HG02763 (cell line): ENCODE data around the gene ABCB9.
"Not testable (repeated sequence)": the region's sequence is repeated elsewhere in the genome, so short reads cannot be mapped to it uniquely, and the experiment has no call there.

ENCODE experiments used
- ATAC-seq: cut with Tn5 transposase; IDR thresholded peaks from one replicate; pipeline ENCODE4 v1.9.1; 2021; ENCODE audit warnings: mild to moderate bottlenecking, moderate library complexity; ENCODE audit not compliant: unreplicated experiment

The ABCB9 gene

DNA sequence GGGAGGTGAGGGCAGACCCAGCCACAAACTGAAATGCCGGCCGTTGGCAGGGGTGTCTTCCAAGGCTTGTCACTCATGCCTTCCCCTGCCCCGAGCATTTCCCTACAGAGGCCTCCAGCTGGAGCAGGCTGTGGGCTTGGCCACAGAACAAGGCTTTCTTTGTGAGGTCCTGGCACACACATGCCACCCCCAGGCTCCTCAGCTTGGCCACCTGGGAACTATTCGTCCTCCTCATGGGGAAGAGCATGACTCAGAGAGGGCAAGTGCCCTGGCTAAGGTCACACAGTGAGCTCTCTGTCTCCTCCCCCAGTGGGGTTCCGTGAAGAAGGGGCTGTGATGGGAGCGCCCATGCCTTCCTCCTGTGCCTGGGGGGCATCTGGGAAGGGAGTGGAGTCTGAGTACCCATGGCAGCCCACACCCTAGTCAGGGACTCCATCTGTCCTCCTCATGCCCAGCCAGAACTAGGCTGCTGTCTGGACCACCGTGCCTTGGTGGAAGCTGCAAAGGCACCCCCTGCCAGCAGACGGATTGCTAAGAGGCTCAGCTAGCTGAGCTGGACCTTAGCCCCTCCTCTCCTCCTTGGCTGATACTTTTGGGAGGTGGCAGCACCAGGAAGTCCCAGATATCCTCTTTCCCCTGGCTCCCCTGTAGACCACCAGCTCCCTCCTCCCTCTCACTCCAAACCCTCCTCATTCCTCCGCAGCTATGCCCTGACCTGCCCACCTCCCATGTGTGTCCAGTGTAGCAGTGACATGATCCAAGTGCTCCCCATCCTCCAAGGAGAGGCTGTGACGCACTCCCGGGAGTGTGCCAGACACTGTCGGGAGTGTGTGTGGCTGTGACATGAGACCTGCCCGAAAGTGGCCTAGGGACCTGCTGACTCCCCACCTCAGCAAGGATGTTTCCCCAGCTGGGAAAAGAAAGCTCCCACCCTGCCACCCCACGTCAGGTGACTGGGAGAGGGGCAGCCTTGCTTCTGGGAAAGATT is 21.4 kb downstream of the ABCB9 start:
- no peak for ATAC-seq

DNA sequence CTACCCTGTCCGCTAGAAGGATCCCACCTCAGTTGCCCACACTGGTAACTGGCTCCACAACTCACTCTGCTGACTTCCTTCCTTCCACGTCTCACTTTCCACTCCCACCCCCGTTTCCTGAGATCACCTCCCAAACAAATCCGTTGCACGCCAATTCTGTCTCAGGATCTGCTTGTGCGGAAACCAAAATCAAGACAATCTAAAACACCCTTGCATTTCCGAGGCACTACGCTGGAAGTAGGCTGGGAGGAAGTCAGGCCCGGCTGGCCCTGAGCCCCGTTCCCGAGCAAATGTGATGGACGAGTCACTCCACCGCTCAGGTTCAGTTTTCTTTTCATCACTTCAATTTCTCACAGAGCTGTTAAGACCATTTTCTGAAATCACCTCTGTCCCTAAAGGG is 23.1 kb downstream of the ABCB9 start:
- no peak for ATAC-seq

DNA sequence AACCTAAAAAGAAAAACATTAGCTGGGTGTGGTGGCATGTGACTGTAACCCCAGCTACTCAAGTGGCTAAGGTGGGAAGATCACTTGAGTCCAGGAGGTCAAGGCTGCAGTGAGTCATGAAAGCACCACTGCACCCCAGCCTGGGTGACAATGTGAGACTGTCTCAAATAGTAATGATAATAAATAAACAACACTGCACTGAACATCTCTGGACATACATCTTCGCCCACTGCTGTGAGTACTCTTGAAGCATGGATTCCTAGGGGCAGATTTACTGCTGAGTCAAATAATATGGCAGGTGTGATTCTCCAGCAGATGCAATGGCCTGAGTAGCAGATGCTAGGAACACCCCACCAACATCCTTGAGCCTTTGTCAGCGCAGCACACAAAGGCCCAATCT is 23.6 kb downstream of the ABCB9 start:
- ATAC-seq, result no peak

DNA sequence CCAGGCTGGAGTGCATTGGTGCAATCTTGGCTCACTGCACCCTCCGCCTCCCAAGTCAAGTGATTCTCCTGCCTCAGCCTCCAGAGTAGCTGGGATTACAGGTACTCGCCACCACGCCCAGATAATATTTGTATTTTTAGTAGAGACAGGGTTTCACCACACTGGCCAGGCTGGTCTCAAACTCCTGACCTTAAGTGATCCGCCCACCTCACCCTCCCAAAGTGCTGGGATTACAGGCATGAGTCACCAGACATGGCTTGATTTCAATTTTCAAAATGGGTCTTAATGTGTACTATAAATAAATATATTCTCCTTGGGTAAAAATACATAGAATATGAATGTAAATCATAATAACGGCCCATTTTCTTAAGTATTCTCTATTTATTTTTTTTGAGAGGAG is 24.9 kb downstream of the ABCB9 start:
- not testable (repeated sequence) for ATAC-seq

DNA sequence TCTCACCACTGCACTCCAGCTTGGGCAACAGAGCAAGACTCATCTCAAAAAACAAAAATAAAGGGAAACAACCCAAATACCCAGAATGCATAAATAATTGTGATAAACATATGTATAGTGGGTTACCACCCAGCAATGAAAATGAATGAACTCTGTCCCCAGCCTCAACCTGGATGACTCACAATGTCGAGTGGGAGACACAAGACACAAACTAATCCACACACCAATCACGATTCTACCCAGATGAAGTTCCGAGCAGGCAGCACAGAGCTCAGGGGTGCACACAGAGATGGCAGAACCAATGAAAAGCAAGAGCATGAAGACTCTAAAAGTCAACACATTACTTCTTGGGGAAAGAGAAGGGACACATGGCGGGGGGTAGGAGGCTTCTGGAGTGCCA is 27.1 kb downstream of the ABCB9 start:
- no peak for ATAC-seq

DNA sequence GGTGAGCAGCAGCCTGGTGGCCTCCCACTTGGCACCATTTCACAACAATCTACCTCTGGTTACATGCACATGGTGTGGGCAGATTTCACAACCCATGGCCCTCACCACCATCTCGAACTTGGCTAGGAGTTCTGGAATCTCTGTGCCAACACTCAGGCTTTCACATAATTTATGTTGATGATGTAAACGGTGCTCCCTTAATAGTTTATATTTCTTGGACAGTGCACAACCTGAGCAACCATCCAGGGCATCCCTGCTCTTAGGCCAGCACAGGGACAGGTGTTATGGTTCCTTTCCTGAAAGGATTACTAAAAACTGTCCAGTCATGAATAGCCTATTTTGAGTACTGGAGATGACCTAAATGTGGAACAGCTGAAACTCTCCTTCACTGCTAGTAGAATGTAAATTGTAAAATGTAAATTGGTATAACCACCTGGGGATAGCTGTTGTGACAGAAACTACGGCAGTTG is 28.6 kb downstream of the ABCB9 start:
- no peak for ATAC-seq

DNA sequence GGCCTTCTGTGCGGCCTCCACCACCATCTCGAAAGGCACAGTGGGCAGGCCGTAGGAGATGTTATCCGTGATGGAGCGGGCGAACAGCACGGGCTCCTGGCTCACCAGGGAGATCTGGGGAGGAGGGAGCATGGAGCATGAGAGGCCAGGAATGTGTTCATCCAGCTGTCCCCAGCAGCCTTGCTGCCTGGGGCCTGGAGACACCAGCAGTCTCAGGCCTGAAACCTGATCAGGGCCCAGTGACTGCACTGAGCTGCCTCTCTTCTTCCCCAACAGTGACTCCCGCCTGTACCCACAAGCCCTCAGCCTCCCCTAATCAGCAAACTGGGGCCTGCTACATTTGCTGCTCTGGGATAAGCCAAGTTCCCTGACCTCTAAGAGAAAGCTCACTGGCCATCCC is 30.9 kb downstream of the ABCB9 start:
- no peak for ATAC-seq

DNA sequence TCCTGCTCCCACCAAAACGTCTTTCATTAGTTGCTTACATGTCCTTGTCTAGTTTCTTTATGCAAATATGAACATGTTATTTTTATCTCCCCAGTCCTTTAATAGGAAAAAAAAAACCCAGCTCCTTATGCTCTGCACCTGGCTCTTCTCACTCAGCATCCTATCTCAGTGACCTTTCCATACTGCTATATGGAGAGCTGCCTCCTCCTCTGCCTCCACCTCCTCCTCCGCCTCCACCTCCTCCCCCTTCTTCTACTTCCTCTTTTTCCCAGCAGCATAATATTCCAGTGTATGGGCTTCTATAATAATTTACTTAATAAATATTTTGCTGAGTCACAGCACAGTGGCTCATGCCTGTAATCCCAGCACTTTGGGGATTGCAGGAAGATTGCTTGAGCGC is 31.5 kb downstream of the ABCB9 start:
- ATAC-seq, result peak; percentile 52

DNA sequence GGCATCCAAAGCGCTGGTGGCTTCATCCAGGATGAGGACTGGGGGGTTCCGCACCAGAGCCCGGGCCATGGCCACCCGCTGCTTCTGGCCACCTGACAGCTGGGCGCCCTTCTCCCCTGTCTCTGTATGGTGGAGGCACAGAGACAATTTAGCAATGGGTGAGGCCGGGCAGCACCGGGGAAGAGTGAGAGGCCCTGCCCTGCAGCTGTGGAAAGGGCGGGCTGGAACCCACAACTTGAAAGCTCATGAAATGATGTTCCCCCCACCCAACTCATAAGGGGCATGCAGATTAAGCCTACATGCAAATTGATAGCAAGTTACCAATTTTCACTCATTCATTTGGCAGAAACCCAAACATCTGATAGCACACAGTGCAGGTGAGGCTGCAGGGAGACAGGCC is 34.1 kb downstream of the ABCB9 start:
- no peak for ATAC-seq

DNA sequence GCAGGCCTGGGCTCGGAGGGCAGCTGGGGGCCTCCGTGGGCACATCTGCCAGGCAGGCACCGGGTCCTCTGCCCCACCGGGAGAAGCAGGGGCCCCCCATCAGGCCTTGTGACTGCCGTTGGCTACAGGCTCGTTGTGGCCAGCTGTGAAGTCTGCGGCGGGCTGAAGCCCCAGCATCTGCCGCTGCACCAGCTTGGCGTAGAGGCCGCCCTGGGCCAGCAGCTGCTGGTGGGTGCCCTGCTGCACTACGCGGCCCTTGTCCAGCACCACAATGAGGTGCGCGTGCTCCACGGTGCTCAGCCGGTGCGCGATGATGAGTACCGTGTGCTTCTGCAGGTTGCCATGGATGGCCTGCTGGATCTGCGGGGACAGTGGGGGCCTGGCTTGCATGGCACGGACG is 36.5 kb downstream of the ABCB9 start:
- no peak for ATAC-seq

DNA sequence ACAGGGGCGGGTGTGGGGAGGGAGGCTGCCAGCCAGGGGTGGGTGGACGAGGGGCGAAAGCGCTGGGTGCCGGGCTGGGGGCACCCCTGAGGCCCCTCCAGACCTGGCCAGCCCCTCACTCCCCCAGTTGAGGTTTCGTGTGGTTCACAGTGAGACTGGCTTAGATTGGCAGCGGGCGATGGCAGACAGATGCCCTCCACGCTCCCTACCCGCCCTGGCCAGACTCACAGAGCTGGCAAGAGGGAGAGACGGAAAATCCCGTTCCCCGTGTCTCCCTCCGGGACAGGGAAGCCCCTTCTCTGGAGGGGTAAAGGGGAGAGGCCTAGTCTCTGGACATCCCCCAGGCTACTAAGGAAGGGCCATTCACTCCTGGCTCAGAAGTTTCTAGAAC is 37.1 kb downstream of the ABCB9 start:
- no peak for ATAC-seq

DNA sequence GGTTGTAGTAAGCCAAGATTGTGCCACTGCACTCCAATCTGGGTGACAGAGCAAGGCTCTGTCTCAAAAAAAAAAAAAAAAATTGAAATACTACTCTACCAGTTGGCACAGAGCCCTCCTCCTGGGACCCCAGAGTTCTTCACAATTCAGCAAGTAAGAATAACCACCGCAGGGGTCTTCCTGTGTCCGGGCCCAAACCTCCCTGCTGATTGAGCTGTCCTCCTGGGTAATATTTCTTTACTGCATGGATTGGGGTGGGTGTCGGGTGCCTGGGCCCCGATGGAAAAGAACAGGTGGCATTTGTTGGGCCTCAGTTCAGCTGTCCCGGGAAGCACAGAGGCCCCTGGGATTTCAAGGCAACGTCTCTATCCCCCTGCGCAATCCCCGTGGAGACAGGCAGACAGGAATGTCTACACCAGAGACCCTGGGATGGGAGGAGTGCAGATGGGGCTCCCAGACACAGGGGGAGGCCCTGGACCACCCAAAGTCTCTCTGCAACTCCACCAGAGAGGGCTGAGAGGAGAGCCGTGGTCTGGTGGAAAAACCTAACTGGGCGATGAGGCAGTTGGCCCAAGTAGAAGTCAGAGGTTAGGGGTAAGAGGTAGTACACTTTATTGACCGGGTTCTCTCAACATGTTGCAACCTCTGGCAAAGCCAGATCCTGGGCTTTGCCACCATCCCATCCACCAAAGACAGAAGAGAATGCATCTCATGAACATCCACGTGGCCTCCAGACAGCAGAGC is 37.7 kb downstream of the ABCB9 start:
- no peak for ATAC-seq

DNA sequence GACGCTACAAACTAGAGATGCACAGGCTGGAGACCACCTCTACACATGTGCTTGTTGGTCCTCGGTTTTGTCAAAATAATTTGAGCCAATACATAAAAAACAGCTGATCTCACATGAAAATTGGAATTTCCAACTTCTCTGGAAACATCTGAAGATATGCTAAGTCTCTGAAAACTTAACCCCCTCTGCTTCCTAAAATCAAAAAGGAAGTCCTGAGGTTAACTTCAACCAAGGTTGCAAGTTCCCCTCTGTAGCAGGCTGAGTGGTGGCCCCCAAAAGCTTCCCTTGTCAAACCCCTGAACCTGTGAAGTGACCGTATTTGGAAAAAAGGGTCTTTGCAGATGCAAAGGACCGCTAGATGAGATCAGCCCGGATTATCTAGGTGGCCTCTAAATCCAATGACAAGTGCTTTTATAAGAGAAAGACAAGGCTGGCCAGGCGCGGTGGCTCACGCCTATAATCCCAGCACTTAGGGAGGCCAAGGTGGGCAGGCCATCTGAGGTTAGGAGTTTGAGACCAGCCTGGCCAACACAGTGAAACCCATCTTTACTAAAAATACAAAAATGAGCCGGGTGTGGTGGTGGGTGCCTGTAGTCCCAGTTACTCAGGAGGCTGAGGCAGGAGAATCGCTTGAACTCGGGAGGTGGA is 38.4 kb downstream of the ABCB9 start:
- no peak for ATAC-seq

DNA sequence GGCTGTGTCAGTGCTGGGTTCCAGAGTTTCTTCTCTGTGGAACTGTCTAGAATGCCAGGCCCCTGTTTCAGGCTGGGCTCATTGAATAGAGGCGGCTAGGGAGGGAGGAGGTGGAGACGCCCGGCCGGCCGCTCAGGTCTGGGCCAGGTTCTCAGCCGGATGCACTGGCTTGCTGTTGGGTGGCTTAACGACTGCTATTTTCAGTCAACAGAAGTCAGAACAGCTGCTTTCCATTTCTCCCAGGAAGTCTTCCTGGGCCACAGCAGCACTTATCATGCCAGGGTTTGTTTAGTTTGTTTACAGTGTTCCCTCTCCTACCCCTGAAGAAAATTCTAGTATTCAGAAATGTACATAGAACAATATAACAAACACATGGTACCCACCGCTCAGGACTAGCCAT is 44.3 kb downstream of the ABCB9 start:
- ATAC-seq, result no peak

DNA sequence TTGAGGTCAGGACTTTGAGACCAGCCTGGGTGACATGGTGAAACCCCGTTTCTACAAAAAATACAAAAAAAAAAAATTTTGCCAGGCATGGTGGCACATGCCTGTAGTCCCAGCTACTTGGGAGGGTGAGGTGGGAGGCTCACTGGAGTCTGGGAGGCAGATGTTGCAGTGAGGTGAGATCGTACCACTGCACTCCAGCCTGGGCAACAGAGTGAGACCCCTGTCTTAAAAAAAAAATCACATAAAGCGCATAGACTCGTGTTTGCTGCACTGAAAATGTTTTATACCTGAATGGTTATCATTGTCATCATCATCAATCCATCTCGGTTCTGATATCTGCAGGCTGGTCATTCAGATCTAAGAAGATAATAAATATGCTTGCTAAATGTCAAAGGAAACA is 45.6 kb downstream of the ABCB9 start:
- no peak for ATAC-seq

DNA sequence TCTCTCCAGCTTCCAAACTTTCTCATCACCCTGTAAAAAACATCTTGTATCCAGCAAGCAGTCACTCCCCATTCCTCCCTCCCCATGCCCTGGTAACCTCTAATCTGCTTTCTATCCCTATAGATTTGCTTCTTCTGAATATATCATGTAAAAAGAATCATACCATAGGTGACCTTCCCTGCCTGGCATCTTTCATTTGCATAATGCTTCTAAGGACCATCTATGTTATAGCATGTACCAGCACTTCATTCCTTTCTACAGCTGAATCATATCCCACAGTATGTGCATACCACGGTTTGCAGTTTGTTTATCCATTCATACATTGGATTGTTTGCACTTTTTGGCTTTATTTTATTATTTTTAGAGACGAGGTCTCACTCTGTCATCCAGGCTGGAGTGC is 47.4 kb downstream of the ABCB9 start:
- no peak for ATAC-seq

DNA sequence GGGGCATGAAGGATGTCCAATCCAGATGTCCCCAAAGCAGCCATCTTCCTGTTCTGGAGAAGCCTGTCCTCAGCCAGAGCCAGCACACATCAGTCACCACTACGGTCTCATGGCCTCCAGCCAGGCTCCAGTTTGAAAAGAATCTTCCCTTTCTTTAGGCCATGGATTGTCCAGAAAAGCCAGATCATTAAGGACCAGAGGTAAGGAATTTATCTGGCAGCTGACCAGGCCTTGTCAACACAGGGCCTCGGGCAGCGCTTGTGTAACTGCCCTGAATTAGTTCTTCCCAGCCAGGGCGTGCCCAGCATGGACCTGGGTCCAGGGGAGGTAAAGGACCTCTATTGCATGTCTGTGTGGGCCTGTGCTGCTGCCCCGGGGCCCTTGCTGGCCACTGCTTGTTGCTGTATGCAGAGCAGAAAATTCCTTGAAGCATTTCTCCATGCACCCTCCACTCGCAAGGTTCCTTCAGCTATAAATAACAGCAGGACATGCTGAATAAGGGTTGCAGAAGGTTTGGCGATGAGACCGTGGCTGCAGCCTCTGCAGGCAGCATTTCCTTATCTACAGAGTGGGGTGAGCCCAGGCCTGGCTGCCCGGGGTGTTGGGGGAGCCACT is 48.6 kb downstream of the ABCB9 start:
- no peak for ATAC-seq

DNA sequence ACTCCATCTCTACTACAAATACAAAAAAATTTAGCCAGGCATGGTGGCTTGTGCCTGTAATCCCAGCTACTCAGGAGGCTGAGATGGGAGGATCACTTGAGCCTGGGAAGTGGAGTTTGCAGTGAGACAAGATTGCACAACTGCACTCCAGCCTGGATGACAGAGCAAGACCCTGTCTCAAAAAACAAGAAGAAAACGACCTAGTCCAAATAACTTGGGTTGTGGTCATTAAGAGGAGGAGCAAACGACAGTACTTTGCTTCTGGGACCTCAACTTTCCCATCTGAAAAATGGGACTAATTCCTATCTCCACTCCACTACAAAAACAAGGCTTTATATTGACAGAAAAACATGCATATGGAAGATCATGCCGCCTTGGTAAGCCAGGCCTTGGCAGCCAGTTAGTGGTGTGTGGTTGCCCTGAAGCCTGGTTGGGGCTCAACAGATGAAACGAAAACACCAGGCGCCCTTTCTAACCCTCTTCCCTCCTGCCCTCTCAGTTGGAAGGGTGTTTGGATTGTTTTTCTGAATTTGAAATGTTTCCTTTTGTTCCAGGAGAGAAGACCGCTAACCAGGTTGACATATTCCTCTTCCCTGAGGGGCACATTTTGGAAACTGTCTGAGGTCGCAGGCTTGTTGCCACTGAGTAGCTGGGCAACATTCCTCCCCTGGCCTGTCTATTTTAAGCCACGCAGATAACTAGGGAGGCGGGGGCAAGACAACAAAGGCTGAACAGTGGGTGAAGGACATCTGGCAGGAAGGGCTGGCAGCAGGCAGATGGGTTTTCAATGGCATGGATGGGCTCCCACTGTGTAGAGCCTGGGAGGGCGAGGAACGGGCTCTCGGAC is 56.6 kb downstream of the ABCB9 start:
- ATAC-seq, result no peak

DNA sequence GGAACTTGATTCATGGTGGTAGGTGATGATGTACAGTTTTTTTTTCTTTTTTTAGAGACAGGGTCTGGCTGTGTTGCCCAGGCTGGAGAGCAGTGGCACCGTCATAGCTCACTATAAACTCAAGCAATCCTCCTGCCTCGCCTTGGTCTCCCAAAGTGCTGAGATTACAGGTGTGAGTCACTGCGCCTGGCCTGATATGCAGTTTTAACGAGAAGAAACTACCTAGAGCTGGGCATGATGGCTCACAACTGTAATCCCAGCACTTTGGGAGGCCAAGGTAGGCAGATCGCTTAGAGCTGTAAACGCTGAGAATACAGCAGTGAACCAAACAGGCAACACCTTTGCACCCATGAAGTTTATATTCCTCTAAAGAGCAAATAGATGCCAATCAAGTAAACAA is 57.3 kb downstream of the ABCB9 start:
- no peak for ATAC-seq

DNA sequence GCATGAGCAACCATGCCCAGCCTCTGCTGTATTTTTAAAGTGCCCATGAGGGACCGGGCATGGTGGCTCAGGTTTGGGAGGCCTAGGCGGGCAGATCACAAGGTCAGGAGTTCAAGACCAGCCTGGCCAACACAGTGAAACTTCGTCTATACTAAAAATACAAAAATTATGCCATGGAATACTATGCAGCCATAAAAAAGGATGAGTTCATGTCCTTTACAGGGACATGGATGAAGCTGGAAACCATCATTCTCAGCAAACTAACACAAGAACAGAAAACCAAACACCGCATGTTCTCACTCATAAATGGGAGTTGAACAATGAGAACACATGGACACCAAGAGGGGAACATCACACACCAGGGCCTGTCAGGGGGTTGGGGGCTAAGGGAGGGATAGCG is 61.0 kb downstream of the ABCB9 start:
- not testable (repeated sequence) for ATAC-seq
